H4 (cell line): ENCODE results near the gene ORAI2. TPM values are rescaled to one million over a fixed set of nuclear protein-coding genes. Genes with fewer than 3 reads are reported as not detected.
"Not testable (repeated sequence)": the region's sequence is repeated elsewhere in the genome, so short reads cannot be mapped to it uniquely, and the experiment has no call there.

ENCODE experiments used
- DNase-seq: peaks from one replicate; pipeline ENCODE4 v3.0.0-alpha.2; 2015; ENCODE audit warnings: low spot score
- total RNA-seq: library from RNA; depleted of rRNA; stranded (reverse); fragments of >200 nt; shearing (Covaris generic); gene quantifications from 2 replicates; pipeline ENCODE4 v1.2.3, GENCODE V29; 2014; rRNA removed

Gene ORAI2
- total RNA-seq: 35.9 and 37.3 TPM in 2 replicates

GRCh38 chr7:102433219-102434038 is at the start of gene ORAI2:
Gene ORAI2, plus strand, starts transcription at chr7:102433575. Its CDS starts 5,382 bp downstream, at chr7:102438957.
- peak; percentile 69 for DNase-seq

DNA sequence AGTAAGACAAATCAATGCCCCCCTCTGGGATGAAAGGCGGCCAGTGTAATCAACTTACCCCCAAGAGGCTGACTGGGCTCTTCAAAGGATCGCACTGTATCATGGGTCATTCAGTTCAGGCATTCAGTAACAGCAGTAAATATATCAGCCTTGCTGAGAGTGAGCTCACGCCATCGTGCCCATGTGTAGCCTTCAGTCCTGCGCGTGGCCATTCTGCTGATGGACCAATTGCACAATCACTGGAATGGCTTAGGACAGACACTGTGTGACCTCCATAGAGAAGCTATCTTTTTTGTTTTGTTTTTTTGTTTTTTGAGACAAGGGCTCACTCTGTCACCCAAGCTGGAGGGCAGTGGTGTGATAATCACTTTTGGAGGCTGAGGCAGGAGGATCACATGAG is 46.3 kb upstream of the ORAI2 start:
- DNase-seq: no peak

DNA sequence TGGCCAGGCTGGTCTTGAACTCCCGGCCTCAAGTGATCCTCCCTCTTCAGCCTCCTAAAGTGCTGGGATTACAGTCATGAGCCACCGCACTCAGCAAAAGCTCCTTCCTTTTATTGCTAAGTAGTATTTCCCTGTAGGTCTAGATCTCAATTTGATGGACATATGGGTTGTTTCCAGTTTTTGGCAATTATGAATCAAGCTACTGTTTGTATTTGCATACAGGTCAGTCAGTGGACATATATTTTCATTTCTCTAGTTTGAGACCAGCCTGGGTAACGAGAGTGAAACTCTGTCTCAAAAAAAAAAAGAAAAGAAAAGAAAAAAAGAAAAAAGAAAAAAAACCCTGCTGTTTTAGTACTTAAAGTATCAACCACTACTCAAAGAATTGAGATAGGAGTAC is 43.6 kb upstream of the ORAI2 start:
- no peak for DNase-seq

DNA sequence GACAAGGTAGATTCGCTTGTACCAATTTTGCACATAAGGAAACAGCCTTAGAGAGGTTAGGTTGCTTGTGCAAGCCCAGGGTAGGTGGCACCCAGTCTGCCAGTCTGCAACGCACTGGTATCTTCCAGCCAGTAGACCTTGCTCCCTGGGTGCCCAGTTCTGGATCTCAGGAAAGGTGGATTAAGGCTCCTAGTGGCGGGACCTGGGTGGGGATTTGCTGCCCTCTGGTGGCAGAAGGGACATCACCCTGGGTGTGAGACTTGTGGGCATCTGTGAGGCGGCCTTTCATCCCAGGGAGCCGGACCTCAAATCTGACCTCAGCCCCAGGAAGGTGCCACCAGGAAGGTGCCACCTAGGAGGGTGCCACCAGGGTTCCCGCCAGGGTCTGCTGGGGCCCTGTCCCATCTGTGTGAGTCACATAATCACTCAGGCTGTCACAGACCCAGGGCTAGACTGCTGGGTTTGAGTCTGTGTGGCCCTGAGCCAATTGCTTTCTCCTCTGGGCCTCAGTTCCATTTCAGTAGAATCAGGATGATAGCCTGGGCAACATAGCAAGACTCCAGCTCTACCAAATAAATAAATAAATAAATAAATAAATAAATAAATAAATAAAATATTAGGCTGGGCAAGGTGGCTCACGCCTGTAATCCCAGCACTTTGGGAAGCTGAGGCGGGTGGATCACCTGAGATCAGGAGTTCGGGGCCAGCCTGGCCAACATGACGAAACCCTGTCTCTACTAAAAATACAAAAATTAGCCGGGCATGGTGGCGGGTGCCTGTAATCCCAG is 42.5 kb upstream of the ORAI2 start:
- DNase-seq: peak; percentile 68

GRCh38 chr7:102392330-102392729 is 41.0 kb upstream of the ORAI2 start:
- no peak for DNase-seq

DNA sequence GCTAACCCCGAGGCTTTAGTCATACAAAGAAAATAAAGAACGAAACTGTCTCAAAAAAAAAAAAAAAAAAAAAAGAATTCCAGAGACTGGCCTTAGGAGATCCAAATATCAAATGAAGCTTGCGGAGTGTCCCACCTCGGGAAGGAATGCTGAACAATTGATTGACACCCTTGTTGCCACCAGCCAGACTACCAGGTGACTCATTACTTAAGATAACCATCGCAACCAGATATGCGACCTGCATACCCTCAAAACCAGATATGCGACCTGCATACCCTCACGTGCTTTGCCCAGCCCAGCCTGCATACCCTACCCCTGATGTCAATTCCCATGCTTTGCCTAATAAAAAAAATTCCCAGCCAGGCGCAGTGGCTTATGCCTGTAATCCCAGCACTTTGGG is 39.9 kb upstream of the ORAI2 start:
- DNase-seq: no peak

DNA sequence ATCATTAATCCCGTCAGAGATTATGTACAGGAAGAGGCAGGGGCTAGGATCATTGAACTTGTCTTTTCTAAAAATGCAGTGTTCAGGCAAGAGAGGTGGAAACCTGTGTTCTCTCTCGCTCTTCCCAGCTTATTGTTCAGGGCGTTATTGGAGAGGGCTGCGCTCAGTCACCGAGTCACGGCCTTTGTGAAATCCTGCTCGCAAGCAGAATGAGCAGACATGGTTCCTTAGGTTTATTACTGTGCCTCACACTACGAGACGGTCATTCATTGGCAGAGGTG is 37.8 kb upstream of the ORAI2 start:
- DNase-seq: no peak

DNA sequence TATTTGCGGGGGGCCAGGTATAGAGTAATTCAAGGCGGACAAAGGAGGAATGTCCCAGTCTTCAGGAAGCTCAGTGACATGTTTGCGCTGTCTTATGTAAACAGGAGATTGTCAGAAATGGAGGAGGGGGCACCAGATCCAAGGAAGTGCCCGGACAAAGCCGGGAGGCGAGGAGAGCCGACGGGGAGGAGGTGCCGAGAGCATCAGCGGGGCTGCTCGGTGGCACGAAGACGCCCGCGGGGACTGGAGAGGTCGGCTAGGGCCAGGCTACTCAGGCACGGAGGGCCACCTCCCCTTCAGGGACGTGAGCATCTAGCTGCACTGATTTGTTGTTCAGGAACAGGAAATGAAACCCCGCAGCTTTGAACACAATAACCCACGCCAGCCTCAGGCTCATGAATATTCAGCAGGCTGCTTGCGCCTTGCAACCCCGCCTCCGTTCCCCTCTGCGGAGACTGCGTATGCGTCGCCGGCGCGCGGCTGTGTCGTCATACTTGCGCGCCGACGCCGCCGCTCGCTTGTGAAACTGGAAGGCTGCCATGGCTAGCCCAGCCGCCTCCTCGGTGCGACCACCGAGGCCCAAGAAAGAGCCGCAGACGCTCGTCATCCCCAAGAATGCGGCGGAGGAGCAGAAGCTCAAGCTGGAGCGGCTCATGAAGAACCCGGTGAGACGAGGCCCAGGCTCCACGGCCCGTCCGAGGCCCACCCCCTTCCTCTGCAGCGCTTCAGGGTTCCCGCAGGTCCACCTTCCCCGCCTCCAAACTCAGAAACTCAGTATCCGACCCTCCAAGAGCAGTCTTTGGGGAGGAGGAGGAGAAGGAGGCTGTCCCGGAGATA is 37.3 kb upstream of the ORAI2 start, which contains the start of gene PRKRIP1:
Gene PRKRIP1, plus strand, starts transcription at position 491 of the 837 bp plus-strand sequence. Its CDS starts 49 bp downstream, at position 540.
- peak; percentile 97 for DNase-seq

DNA sequence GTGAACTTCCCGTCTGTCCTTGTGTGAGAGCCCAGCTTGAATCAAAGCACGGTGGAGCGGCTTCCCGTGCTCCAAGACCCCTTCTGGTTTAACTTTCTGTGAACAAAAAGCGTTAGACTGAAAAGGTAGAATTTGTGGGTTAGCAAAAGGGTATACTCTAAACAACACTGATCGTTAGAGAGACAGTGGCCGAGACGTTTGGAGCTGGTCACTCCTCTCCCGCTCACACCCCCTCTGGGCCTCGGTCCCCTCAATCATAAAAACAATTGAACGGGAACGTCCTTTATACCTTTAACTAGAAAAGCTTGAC is 36.7 kb upstream of the ORAI2 start:
- DNase-seq: no peak

DNA sequence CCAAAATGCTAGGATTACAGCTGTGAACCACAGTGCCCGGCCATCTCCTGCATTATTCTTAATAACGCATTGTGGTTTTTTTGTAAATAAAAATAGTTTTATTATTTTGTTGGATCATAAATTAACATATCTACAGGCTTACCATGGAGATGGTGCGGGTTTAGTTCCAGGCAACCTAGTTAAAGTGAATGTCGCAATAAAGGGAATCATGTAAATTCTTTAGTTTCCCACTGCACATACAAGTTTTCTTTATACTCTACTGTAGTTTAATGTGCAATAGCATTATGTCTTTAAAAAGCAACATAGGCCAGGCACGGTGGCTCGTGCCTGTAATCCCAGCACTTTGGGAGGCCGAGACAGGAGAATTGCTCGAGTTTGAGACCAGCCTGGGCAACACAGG is 34.8 kb upstream of the ORAI2 start:
- DNase-seq: no peak

DNA sequence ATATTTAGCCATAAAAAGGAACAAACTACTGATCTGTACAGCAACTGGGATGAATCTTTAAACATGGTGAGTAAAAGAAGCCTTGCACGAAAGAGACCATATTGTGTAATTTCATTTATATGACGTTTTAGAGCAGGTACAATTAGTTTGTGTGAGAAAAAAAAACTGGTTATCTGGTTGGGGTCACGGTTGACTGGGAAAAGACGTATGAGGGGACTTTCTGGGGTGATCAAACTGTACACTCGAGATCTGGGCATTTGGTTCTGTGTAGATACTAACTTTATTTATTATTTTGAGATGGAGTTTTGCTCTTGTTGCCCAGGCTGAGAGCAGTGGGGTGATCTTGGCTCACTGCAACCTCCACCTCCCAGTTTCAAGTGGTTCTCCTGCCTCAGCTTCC is 33.0 kb upstream of the ORAI2 start:
- DNase-seq: no peak

DNA sequence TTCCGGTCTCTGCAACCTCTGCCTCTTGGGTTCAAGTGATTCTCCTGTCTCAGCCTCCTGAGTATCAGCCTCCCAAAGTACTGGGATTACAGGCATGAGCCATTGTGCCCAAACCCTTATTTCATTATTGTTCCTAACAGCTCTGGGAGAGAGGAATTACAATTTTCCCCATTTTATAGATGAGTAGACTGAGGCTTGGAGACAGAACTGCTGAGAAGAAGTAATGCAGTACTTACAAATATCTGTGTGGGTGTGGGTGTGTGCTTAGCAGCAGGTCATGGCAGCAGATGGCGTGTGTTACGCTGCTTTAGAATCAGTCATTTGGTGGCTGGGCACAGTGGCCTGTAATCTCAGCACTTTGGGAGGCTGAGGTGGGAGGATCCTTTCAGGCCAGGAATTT is 29.8 kb upstream of the ORAI2 start:
- DNase-seq: no peak

GRCh38 chr7:102404005-102404861 is 29.1 kb upstream of the ORAI2 start:
- peak; percentile 71 for DNase-seq

DNA sequence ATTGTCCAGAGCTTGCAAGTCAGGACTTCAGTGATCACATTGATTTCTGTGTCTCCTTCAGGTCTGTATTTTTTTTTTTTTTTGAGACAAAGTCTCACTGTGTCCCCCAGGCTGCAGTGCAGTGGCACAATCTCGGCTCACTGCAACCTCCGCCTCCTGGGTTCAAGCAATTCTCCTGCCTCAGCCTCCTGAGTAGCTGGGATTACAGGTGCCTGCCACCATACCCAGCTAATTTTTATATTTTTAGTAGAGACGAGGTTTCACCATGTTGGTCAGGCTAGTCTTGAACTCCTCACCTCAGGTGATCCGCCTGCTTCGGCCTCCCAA is 28.6 kb upstream of the ORAI2 start:
- not testable (repeated sequence) for DNase-seq

DNA sequence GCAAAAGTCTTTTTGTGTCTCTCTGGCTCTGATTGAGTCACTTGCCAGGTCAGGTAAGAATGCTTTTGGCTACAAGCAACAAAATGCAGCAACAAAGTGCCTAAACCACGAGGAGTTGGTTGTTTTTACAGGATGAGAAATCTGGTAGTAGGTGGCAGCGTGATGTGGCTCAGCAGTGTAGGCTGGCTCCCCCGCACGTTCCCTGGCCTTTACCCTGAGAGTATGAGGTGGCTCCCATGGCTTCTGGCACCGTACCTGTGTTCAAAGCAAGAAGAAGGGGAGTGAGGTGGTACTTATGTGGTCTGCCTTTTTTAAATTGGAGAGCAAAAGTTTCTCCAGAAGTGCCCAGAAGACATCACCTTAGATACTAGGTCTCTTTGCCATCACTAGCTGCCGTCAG is 25.5 kb upstream of the ORAI2 start:
- DNase-seq: no peak

DNA sequence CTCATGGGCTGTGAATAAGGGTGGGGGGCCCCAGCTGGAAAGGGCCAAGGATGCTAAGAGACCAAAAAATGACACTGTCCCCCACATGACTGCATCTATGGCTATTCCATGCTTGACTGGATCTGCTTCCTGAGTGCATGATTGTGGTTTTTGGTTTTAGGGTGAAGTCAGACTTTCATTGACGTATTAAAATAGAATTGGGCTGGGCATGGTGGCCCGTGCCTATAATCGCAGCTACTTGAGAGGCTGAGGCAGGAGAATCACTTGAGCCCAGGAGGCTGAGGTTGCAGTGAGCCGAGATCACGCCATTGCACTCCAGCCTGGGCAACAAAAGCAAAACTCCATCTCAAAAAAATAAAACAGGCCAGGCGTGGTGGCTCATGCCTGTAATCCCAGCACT is 24.8 kb upstream of the ORAI2 start:
- not testable (repeated sequence) for DNase-seq

- no peak for DNase-seq
Measured at GRCh38 chr7:102409340-102409739, 24.0 kb upstream of the ORAI2 start.

DNA sequence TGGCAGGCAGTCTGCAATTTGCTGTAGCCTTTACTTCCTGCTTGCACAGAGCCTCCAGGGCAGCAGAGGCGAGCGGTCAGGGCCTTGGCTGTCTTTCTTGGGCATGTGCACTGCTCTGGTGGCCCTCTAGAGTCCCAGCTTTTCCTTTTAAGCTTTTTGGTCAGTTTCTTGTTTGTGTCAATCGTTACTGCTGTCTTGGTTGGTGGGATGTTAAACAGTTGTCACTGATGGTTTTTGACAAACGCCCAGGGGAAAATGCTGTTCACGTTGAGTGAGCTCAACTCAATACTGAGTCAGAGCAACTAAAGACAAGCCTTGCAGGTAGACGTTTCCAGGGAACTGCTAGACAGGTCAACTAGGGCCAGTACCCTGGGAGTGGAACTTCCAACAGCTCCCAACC is 23.3 kb upstream of the ORAI2 start:
- DNase-seq: no peak

DNA sequence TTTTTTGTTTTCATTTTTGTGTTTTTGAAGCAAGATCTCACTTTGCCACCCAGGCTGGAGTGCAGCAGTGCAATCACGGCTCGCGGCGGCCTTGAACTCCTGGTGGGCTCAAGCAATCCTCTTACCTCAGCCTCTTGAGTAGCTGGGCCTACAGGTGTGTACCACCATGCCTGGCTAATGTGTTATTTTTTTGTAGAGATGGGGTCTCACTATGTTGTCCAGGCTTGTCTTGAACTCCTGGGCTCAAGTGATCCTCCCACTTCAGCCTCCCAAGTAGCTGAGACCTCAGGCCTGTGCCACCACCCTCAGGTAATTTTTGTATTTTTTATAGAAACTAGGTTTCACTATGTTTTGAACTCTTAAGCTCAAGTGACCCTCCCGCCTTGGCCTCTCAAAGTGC is 22.5 kb upstream of the ORAI2 start:
- DNase-seq: no peak

- DNase-seq: no peak
Measured at GRCh38 chr7:102412548-102412947, 20.8 kb upstream of the ORAI2 start.

GRCh38 chr7:102413091-102413490 is 20.3 kb upstream of the ORAI2 start:
- DNase-seq: no peak

DNA sequence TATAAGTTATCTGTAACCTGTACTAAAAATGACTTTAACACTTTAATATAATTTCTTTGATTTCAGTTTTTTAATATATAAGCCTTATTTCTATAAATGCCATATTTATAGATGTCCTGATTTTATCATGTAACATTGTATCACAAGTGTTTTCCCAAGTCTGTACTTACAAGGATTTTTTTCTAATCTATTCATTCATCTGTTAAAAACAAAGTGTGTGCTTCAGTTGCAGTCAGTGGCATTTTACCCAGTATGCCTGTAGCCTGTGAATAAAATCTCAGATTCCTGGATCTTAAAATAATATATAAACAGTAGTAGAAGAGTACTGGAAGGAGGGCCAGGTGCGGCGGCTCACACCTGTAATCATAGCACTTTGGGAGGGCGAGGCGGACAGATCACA is 19.8 kb upstream of the ORAI2 start:
- no peak for DNase-seq
